ENCODE results near the gene PDIK1L.

GRCh38 chr1:26125382-26125781 is 13.8 kb downstream of the PDIK1L start:
- TF ChIP-seq CBX8 (IDR thresholded peaks at IDR 0.05; ENCODE audit: borderline replicate concordance, low read depth, low read length) (no peak), POLR2AphosphoS5 (IDR thresholded peaks at IDR 0.05; ENCODE audit: low read depth, low read length) (no peak), EP300 (IDR thresholded peaks at IDR 0.05; ENCODE audit: borderline replicate concordance in 1 of 2, low read depth in 2 of 2, low read length in 2 of 2) (no peak), JUN (IDR thresholded peaks at IDR 0.05; ENCODE audit: low read depth, low read length) (no peak), BACH1 (IDR thresholded peaks at IDR 0.05; ENCODE audit: low read length) (no peak), SIN3A (conservative IDR thresholded peaks at IDR 0.05 in 1 of 2, IDR thresholded peaks at IDR 0.05 in 1 of 2; ENCODE audit: low read depth in 1 of 2, low read length in 2 of 2) (no peak)
- TF ChIP-seq, protein P1, sequence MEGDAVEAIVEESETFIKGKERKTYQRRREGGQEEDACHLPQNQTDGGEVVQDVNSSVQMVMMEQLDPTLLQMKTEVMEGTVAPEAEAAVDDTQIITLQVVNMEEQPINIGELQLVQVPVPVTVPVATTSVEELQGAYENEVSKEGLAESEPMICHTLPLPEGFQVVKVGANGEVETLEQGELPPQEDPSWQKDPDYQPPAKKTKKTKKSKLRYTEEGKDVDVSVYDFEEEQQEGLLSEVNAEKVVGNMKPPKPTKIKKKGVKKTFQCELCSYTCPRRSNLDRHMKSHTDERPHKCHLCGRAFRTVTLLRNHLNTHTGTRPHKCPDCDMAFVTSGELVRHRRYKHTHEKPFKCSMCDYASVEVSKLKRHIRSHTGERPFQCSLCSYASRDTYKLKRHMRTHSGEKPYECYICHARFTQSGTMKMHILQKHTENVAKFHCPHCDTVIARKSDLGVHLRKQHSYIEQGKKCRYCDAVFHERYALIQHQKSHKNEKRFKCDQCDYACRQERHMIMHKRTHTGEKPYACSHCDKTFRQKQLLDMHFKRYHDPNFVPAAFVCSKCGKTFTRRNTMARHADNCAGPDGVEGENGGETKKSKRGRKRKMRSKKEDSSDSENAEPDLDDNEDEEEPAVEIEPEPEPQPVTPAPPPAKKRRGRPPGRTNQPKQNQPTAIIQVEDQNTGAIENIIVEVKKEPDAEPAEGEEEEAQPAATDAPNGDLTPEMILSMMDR (IDR thresholded peaks at IDR 0.05; ENCODE audit: control extremely low read depth in 1 of 3, insufficient read depth in 1 of 3, low read depth in 1 of 3, low read length in 3 of 3), result no peak
